HCT116 (cell line): ENCODE measurements around the gene SRR. TPM values are rescaled to one million over a fixed set of nuclear protein-coding genes. Genes with fewer than 3 reads are reported as not detected.

ENCODE experiments used
- ATAC-seq: fragments of 200-7000 bp; cut with Tn5 transposase; 2 replicates; pipeline ENCODE4 v1.9.1; 2020; ENCODE audit warnings: mild to moderate bottlenecking, moderate library complexity
- BruUV-seq: library from RNA; stranded (reverse); fragments of 400-500 nt; replicated peaks from 2 replicates; lab custom pipeline; 2021; lab: Mats Ljungman, UMichigan
- CTCF ChIA-PET: fragments of 300-600 bp; sonication (Branson Sonifier 250); formaldehyde crosslinking; loops from one replicate; lab custom pipeline; 2021; ENCODE audit warnings: antibody characterized with exemption; lab: Charles Lee
- POLR2A ChIA-PET: fragments of 300-600, 350-600 bp; sonication (Branson Sonifier 250); formaldehyde crosslinking; loops from one replicate; lab custom pipeline; 2021; ENCODE audit warnings: antibody characterized with exemption; lab: Charles Lee
- RAD21 ChIA-PET, 2 experiments: fragments of 300-600 bp; sonication (Branson Sonifier 250); formaldehyde crosslinking; loops; one replicate each; lab custom pipeline; 2023; ENCODE audit warnings: low total read pairs in 2 of 2; ENCODE audit not compliant: uncharacterized antibody in 2 of 2, unreplicated experiment in 2 of 2, low non-redundant PET in 1 of 2; lab: Charles Lee
- DNase-seq: peaks from one replicate; pipeline ENCODE4 v3.0.0-alpha.2; 2010; ENCODE audit warnings: low read depth, low spot score
- H2AFZ ChIP-seq: fragments of 200-600 bp; shearing (Covaris generic), sonication (generic); 2 replicates; pipeline ENCODE4 v1.6.1; 2017; ENCODE audit warnings: low read depth, mixed run types, mixed read lengths, antibody characterized with exemption, low read length; ENCODE audit not compliant: poor library complexity, severe bottlenecking
- H3K27ac ChIP-seq: 2 replicates; pipeline ENCODE4 v1.5.1; 2012; ENCODE audit warnings: low read depth, low read length
- H3K27me3 ChIP-seq: fragments of 200-600 bp; sonication (generic); 2 replicates; pipeline ENCODE4 v1.6.1; 2016; ENCODE audit warnings: mixed run types, low read length, mixed read lengths; ENCODE audit not compliant: insufficient read depth
- H3K36me3 ChIP-seq, 2 experiments: fragments of 200-500 bp in 1 of 2; fragments of 200-600 bp in 1 of 2; sonication (Bioruptor generic) in 1 of 2; sonication (generic) in 1 of 2; 2 replicates each; pipeline versions ENCODE4 v1.5.1 to v1.6.1; 2014 to 2016; ENCODE audit warnings: low read length in 2 of 2, inconsistent platforms in 1 of 2, mixed read lengths in 1 of 2, mixed run types in 1 of 2; ENCODE audit not compliant: insufficient read depth in 2 of 2, control insufficient read depth in 1 of 2
- H3K4me1 ChIP-seq, 2 experiments: fragments of 200-600 bp in 1 of 2; sonication (generic) in 1 of 2; 2 replicates each; pipeline versions ENCODE4 v1.5.1 to v1.6.1; 2012 to 2017; ENCODE audit warnings: low read length in 2 of 2, inconsistent platforms in 1 of 2, mild to moderate bottlenecking in 1 of 2, mixed read lengths in 1 of 2, mixed run types in 1 of 2, moderate library complexity in 1 of 2; ENCODE audit not compliant: insufficient read depth in 2 of 2, control insufficient read depth in 1 of 2
- H3K4me2 ChIP-seq: fragments of 200-600 bp; sonication (generic); 2 replicates; pipeline ENCODE4 v1.6.1; 2017; ENCODE audit warnings: mixed run types, low read length, mixed read lengths
- H3K4me3 ChIP-seq, 2 experiments: fragments of 200-600 bp in 1 of 2; sonication (generic) in 1 of 2; replicated peaks in 1 of 2; 2 replicates each; pipeline ENCODE4 v1.5.1; 2011 to 2016; ENCODE audit warnings: low read length in 2 of 2, control low read depth in 1 of 2, low read depth in 1 of 2, mild to moderate bottlenecking in 1 of 2, mixed read lengths in 1 of 2, mixed run types in 1 of 2
- H3K79me2 ChIP-seq: fragments of 200-600 bp; sonication (generic); 2 replicates; pipeline ENCODE4 v1.6.1; 2017; ENCODE audit warnings: mild to moderate bottlenecking, mixed run types, low read length, moderate library complexity, mixed read lengths; ENCODE audit not compliant: insufficient read depth
- H3K9ac ChIP-seq: fragments of 200-600 bp; sonication (generic); 2 replicates; pipeline ENCODE4 v1.6.1; 2016; ENCODE audit warnings: low read length, mixed read lengths
- H3K9me2 ChIP-seq: fragments of 200-600 bp; sonication (generic), shearing (Covaris generic); 2 replicates; pipeline ENCODE4 v1.6.1; 2017; ENCODE audit warnings: mixed run types, mild to moderate bottlenecking, moderate library complexity; ENCODE audit not compliant: insufficient read depth
- H3K9me3 ChIP-seq, 2 experiments: fragments of 200-500 bp in 1 of 2; fragments of 200-600 bp in 1 of 2; sonication (Bioruptor generic) in 1 of 2; sonication (generic) in 1 of 2; 2 replicates each; pipeline ENCODE4 v1.6.1; 2014 to 2017; ENCODE audit warnings: low read length in 2 of 2, mixed read lengths in 2 of 2, inconsistent platforms in 1 of 2, low read depth in 1 of 2, mild to moderate bottlenecking in 1 of 2, mixed run types in 1 of 2, moderate library complexity in 1 of 2; ENCODE audit not compliant: control insufficient read depth in 1 of 2, insufficient read depth in 1 of 2
- H4K20me1 ChIP-seq: fragments of 200-600 bp; sonication (generic), shearing (Covaris generic); 2 replicates; pipeline ENCODE4 v1.6.1; 2017; ENCODE audit warnings: mixed run types, mild to moderate bottlenecking, moderate library complexity; ENCODE audit not compliant: insufficient read depth
- ATF3 ChIP-seq: IDR thresholded peaks from 2 replicates; pipeline ENCODE4 v1.6.1; 2012
- EZH2phosphoT487 ChIP-seq: fragments of 200-600 bp; IDR thresholded peaks from 2 replicates; pipeline ENCODE4 v1.6.1; 2018; ENCODE audit warnings: antibody characterized with exemption, borderline replicate concordance
- POLR2A ChIP-seq: IDR thresholded peaks from 2 replicates; pipeline ENCODE4 v1.7.0; 2011; ENCODE audit warnings: borderline replicate concordance; ENCODE audit not compliant: insufficient read depth, insufficient read length; ENCODE audit errors: extremely low read depth
- POLR2AphosphoS5 ChIP-seq: IDR thresholded peaks from 2 replicates; pipeline ENCODE4 v1.6.1; 2011; ENCODE audit warnings: mild to moderate bottlenecking, low read depth, low read length, moderate library complexity
- REST ChIP-seq: IDR thresholded peaks from 2 replicates; pipeline ENCODE4 v1.6.1; 2012; ENCODE audit warnings: low read depth
- ZFX ChIP-seq: fragments of 450-650 bp; IDR thresholded peaks from 2 replicates; pipeline ENCODE4 v1.6.1; 2017
- intact Hi-C: fragments of 100-400 bp; cut with micrococcal nuclease; formaldehyde crosslinking; loops from 2 replicates; pipeline ENCODE4 v1.10.0; 2022
- total RNA-seq: library from RNA; stranded (reverse); gene quantifications from one replicate; pipeline ENCODE4 v1.2.1, GENCODE V29; 2021; ENCODE audit not compliant: unreplicated experiment
- TF ChIP-seq, protein P1 (sequence below), 3 experiments: fragments of 200-600 bp in 1 of 3; sonication (generic) in 1 of 3; IDR thresholded peaks in 2 of 3; conservative IDR thresholded peaks in 1 of 3; 2 replicates each; pipeline ENCODE4 v1.5.1; 2012 to 2017; ENCODE audit warnings: low read depth in 2 of 3, low read length in 2 of 3, antibody characterized with exemption in 1 of 3, borderline replicate concordance in 1 of 3, control low read depth in 1 of 3, mild to moderate bottlenecking in 1 of 3, mixed read lengths in 1 of 3, mixed run types in 1 of 3, moderate library complexity in 1 of 3; ENCODE audit not compliant: insufficient read depth in 1 of 3

SRR gene
- total RNA-seq, 1 experiment from 2014 or later = 15.1 TPM

GRCh38 chr17:2354311-2354710 lies 50.6 kb downstream of the SRR start:
- ChIA-PET RAD21 (no interaction called here), CTCF (interaction anchor here (0.7 to 1.8 kb wide), 4 partner anchors 9 to 28 kb away, joined by 3 to 4 read pairs (median 4); partner anchors contain the start of gene TSR1), POLR2A (no interaction called here)
- H3K4me2 ChIP-seq = no peak overlapping the region
- no peaks in the 10 kb centered on the region for H3K36me3 ChIP-seq
- H3K9me3 ChIP-seq = no peaks in the 10 kb centered on the region
- BruUV-seq = no TSS peak
- no peak overlapping the region for H3K27ac ChIP-seq
- ATAC-seq = no peak
- H3K27me3 ChIP-seq = no peaks in the 10 kb centered on the region
- no peak overlapping the region for H3K9ac ChIP-seq
- intact Hi-C loops = no loop called here
- TF ChIP-seq POLR2AphosphoS5 (no peak), ATF3 (no peak), EZH2phosphoT487 (no peak), POLR2A (no peak), ZFX (no peak), REST (no peak)
- TF ChIP-seq, protein P1, sequence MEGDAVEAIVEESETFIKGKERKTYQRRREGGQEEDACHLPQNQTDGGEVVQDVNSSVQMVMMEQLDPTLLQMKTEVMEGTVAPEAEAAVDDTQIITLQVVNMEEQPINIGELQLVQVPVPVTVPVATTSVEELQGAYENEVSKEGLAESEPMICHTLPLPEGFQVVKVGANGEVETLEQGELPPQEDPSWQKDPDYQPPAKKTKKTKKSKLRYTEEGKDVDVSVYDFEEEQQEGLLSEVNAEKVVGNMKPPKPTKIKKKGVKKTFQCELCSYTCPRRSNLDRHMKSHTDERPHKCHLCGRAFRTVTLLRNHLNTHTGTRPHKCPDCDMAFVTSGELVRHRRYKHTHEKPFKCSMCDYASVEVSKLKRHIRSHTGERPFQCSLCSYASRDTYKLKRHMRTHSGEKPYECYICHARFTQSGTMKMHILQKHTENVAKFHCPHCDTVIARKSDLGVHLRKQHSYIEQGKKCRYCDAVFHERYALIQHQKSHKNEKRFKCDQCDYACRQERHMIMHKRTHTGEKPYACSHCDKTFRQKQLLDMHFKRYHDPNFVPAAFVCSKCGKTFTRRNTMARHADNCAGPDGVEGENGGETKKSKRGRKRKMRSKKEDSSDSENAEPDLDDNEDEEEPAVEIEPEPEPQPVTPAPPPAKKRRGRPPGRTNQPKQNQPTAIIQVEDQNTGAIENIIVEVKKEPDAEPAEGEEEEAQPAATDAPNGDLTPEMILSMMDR (IDR thresholded peaks at IDR 0.05 in 2 of 3, conservative IDR thresholded peaks at IDR 0.05 in 1 of 3; ENCODE audit: borderline replicate concordance in 1 of 3, insufficient read depth in 1 of 3, low read depth in 2 of 3, low read length in 2 of 3) = no peak
- H4K20me1 ChIP-seq = no peaks in the 10 kb centered on the region
- DNase-seq = no peak
- H3K4me1 ChIP-seq = peaks cover 23 to 34% of the 10 kb centered on the region in 2 experiments
- no peaks in the 10 kb centered on the region for H3K79me2 ChIP-seq
- no peak overlapping the region for H2AFZ ChIP-seq
- no peaks in the 10 kb centered on the region for H3K9me2 ChIP-seq
- no peak overlapping the region for H3K4me3 ChIP-seq
